Stromal cell of bone marrow (primary cell): ENCODE data around the gene BANP.
"Not testable (repeated sequence)": the region's sequence is repeated elsewhere in the genome, so short reads cannot be mapped to it uniquely, and the experiment has no call there.

ENCODE experiments used
- DNase-seq: peaks from one replicate; pipeline ENCODE4 v3.0.0-alpha.2; 2012; ENCODE audit warnings: low read depth

The BANP gene

DNA sequence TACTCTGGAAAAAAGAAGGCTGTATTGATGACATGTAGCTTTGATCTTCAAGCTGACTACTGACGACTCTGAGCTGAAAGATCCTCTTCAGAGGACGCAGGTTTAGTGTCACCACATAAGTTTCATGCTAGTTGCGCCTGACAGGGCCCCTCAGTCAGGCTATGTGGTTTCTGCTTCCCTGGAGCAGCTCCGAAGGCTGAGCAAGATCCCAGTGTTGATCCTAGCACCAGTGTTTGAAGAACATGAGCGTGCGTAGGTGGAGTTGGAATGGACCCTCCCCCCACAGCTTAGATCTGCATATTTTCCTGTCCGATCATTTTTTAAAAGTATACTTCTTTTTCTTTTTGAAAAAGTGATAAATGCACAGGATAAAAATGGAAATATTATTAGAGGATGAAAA is 17.3 kb downstream of the BANP start:
- peak; percentile 64 for DNase-seq

GRCh38 chr16:87970186-87970585 is 19.0 kb downstream of the BANP start:
- no peak for DNase-seq

DNA sequence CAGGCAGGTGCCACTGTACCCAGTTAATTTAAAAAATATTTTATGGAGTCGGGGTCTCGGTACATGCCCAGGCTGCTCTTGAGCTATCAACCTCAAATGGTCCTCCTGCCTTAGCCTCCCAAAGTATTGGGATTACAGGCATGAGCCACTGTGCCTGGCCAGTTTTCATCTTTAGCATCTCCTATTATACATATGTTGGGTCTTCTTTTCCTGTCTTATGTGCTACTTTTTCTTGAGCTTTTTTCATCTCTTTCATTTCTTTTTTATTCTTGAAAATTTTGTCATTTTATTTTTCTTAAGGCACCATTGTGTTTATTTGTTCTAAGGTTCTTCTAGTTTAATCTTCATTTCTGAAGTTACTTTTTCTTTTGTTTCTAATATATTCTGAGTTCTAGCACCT is 20.7 kb downstream of the BANP start:
- no peak for DNase-seq

DNA sequence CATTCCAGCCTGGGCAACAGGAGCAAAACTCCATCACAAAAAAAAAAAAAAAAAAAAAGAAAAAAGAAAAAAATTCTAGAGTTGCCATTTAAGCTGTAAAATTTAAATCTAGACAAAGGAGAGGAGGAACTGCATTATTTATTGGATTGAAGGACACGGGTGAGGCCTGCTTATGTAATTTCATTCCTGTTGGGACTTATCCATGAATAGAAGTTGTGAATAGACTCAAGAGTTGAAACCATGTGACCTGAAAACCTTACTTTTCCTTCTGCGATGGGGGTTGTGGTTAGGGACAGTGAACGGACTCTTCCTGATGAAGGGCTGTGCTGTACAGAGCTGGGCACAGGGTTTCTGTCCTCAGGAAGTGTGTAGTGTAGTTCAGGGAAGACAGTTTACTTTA is 22.5 kb downstream of the BANP start:
- DNase-seq = no peak

- no peak for DNase-seq
These were observed 22.9 kb downstream of the BANP start for GRCh38 chr16:87974178-87974577.

- no peak for DNase-seq
These were observed 25.4 kb downstream of the BANP start for GRCh38 chr16:87976665-87977064.

DNA sequence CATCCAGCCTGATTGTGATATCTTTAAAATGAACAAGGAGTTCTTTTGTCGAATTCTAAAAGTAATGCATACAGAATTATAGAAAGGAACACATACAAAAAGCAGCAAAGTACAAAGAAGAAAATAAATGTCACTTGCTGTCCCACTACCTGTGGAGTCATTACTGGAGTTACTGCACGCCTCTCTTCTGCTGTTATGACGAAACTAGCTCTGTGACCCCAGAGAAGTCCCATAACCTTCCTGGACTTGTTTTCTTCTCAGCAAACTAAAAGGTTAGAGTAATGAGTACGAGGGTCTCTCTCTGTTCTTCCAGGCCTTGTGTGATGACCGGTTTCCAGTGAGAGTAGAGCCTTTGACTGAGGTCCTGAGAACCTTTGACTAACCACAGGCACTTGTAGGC is 26.9 kb downstream of the BANP start:
- no peak for DNase-seq

GRCh38 chr16:87979352-87979751 is 28.1 kb downstream of the BANP start:
- no peak for DNase-seq

DNA sequence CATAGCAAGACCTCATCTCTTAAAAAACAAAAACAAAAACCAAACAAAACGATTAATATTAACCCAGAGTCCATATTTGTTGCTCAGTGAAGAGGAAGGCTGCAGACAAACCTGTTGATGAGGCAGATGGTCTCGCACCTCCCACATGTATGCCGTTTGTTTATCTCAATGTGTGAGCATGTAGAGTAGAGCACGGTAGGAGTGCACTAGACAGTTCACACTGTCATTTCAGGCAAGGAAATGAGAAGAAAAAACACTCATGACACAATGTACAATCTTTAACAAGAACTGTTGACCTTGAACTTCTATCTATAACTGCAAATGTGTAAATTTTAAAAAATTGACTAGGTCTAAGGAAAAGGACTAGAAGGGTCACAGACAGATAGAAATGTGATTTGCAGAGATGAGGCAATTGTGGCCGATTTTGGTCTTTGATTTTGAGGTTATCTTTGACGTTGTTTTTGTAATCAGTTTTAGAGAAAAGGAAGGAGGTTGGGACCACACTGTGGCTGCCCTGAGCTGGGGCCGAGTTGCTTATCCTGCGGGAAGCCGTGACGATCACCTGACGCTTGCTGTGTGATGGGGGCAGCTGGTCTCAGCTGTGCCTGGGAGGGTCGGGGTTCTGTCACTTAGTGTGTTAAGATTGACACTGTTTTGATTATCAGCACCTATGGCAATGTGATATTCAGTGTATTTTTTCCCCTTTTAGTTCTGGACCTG is 28.8 kb downstream of the BANP start:
- DNase-seq = not testable (repeated sequence)

DNA sequence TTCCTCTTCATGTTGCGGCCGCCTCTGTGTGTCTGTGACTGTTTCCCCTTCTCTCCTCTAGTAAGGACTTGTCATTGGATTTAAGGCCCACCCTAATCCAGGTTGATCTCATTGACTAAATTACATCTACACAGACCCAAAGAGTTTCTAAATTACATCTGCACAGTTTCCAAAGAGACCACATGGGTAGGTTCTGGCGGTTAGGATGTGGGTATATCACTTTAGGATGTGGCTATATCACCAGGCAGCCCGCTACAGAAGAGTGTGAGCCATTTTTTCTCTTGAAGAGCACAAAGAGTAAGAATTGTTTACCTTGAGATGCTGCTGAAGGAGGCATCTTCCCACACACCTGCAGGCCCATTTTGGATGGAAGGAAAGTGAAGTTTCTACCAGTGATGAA is 30.1 kb downstream of the BANP start:
- not testable (repeated sequence) for DNase-seq

DNA sequence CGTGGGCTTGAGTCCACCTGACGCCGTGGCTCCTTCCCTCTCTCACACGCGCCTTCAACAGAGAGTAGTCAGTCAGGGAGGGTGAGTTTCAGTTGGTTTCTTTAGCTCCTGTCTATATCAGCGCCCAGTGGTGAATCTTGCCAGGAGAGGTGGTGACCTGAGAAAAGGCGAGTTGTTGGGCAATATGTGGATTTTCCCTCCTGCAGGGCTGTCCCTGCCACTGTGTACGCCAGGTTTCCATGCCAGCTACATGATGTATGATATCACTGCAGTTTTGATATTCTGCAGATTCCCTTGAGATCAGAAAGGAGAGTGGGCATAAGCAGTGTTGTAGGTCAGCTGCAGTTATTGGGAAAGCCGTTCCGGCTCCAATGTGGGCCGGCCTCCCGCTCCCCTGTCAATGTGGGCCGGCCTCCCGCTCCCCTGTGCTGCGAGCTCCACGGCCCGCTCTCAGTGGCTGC is 31.4 kb downstream of the BANP start:
- no peak for DNase-seq

DNA sequence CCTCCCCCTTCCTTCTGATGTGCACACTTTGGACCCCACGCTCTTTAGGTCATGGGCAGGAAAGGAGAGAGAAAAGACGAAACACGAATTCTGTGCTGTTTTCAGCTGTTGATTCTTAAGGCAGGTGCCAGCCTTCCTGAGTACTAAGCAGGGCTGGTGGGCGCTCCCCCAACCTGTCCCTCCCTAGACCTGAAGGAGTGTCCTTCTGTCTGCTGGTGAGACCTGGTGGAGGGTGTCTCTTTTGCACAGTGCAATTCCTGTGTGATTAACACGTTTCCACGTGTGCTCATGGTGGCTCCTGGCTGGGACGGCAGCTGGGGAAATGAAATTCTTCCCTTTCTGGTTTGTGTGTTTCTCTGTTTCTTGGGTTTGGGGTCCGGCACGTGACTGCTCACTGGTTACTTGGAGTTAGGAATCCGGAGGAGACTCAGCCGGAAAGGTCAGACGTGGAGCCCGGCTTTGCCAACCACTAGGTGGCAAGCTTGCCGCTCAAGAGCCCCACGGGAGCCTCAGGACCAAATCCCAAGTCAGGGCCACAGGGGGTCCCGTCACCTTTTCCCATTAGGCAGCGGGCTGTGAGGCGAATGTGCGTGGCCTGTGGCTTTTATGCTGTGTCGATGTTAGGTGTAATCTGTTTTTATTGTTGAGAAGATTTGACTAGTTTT is 32.0 kb downstream of the BANP start:
- not testable (repeated sequence) for DNase-seq

GRCh38 chr16:87983737-87984097 is 32.5 kb downstream of the BANP start:
- DNase-seq = peak; percentile 48

GRCh38 chr16:87984180-87984579 is 32.9 kb downstream of the BANP start:
- not testable (repeated sequence) for DNase-seq

- no peak for DNase-seq
These were observed 33.5 kb downstream of the BANP start for GRCh38 chr16:87984632-87985267.

DNA sequence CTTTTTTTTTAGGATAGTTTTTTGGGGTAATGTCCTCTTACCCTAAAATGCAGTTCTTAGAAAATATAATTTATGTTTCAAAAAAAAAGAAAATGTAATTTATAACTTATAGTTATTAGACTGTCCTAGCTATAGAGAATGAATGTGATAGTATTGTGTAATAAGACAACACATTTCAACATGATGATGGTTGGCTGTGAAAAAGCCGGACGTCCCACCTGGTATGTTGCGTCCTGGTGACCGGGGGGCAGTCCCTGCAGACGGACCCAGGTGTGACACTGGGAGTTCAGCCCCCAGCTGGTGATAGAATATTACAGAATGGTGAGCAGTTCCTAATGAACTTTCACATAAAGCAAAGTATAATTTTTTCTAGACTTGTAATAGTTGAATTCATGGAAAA is 34.3 kb downstream of the BANP start:
- not testable (repeated sequence) for DNase-seq

- peak; percentile 36 for DNase-seq
These were observed 35.2 kb downstream of the BANP start for GRCh38 chr16:87986361-87986849.

DNA sequence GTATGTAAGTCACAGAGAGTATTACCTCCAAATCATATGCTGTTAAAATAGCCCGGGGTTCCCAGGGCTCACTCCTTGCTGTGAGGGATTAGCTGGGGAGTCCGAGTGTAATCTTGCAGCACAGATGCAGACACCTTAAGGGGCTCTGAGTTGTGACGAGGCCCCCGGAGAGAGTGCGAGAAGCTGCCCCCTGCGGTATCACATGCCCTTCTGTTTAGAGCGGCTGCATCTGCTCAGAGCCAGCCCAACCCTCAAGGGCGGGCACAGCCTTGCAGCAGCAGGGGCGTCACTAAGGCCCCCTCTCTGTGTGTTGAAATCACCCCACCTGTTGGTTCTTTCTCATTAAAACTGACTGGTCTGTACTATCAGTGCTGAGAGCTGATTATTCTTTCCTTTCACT is 37.4 kb downstream of the BANP start:
- not testable (repeated sequence) for DNase-seq

DNA sequence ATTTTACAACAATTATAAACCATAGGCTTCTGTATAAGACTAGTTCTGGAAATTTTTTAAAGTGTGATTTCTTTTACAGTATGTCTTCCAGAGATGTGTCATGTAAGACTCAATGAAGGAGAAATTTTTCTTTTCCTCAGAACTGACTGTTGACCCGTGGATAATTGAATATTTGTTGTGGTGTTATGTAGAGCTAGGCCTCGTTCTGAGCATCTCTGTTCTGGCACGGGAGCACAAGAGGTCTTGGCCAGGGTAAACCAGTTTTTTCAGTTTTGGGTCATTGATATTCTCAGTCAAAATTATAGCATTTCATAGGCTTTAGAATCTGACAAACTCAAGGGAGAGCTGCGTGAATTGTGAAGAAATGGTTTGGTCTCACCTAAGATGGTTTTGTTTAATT is 39.0 kb downstream of the BANP start:
- not testable (repeated sequence) for DNase-seq

- DNase-seq = not testable (repeated sequence)
These were observed 40.9 kb downstream of the BANP start for GRCh38 chr16:87992142-87992541.

- DNase-seq = no peak
These were observed 42.7 kb downstream of the BANP start for GRCh38 chr16:87993901-87994300.

GRCh38 chr16:87995644-87996043 is 44.4 kb downstream of the BANP start:
- no peak for DNase-seq
